IPS DF 6.9 (cell line): ENCODE results near the gene ACTR3C.
"Not testable (repeated sequence)": the region's sequence is repeated elsewhere in the genome, so short reads cannot be mapped to it uniquely, and the experiment has no call there.

Experiments
- DNase-seq: peaks from one replicate; pipeline ENCODE4 v3.0.0-alpha.2; 2013; ENCODE audit warnings: low read depth, low spot score
- H3K27ac ChIP-seq: one replicate; pipeline ENCODE4 v1.5.1; 2013; ENCODE audit warnings: low read length, control low read depth
- H3K27me3 ChIP-seq: 2 replicates; pipeline ENCODE4 v1.6.1; 2013; ENCODE audit warnings: mild to moderate bottlenecking, low read length; ENCODE audit not compliant: control insufficient read depth, insufficient read depth
- H3K36me3 ChIP-seq: 2 replicates; pipeline ENCODE4 v1.6.1; 2013; ENCODE audit warnings: low read length; ENCODE audit not compliant: control insufficient read depth, insufficient read depth
- H3K4me1 ChIP-seq: 2 replicates; pipeline ENCODE4 v1.6.1; 2013; ENCODE audit warnings: low read length; ENCODE audit not compliant: control insufficient read depth, insufficient read depth
- H3K4me3 ChIP-seq: 2 replicates; pipeline ENCODE4 v1.5.1; 2013; ENCODE audit warnings: mild to moderate bottlenecking, low read length
- H3K9me3 ChIP-seq: 2 replicates; pipeline ENCODE4 v1.6.1; 2013; ENCODE audit warnings: low read length, inconsistent platforms; ENCODE audit not compliant: control insufficient read depth, insufficient read depth
- whole genome bisulfite sequencing: extraction: QIAGEN DNeasy Blood & Tissue Kit; methylation state at CpG from one replicate; pipeline ENCODE4 v1.1.7; 2013; ENCODE audit warnings: mixed read lengths, missing lambda C conversion rate; ENCODE audit not compliant: insufficient read length, insufficient coverage; 5-methylcytosine and 5-hydroxymethylcytosine counted together

ACTR3C gene

DNA sequence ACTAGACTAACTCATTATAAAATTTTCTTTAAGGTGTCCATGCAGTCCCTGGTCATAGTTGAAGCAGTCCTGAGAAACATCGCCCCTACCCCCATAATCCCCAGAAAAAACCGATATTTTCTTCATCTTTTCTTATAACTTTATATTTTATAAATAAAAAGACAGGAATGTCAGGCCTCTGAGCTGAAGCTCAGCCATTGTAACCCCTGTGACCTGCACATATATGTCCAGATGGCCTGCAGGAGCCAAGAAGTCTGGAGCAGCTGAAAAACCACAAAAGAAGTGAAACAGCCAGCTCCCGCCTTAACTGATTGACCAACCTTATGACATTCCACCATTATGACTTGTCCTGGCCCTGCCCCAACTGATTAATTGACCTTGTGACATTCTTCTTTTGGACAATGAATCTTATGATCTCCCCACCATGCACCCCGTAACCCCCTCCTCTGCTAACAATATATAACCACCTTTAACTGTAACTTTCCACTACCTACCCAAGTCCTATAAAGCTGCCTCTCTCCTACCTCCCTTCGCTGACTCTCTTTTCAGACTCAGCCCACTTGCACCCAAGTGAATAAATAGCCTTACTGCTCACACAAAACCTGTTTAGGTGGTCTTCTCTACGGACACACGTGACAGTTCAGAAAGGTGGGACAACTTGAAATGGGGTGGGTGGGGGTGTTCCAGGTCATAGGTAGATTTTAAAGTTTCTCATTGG, 10.5 kb downstream of the ACTR3C start:
- WGBS: 100% methylated on average over 1 of the region's 7 CpGs
- not testable (repeated sequence) for H3K36me3 ChIP-seq, H3K27ac ChIP-seq, H3K4me3 ChIP-seq, H3K9me3 ChIP-seq, H3K4me1 ChIP-seq, H3K27me3 ChIP-seq, DNase-seq

- Histone ChIP-seq H3K27ac (no peak overlapping the region), H3K36me3 (no peaks in the 10 kb centered on the region), H3K4me1 (peaks cover 4% of the 10 kb centered on the region; the same call in 1 of the 2 replicates), H3K9me3 (peaks cover 2% of the 10 kb centered on the region), H3K27me3 (peaks cover 1% of the 10 kb centered on the region; the same call in 1 of the 2 replicates), H3K4me3 (no peak overlapping the region)
- no peak for DNase-seq
- WGBS: no CpG with 5 or more reads among the region's 5 CpGs
These were observed 11.6 kb downstream of the ACTR3C start for GRCh38 chr7:150311711-150312110.

GRCh38 chr7:150311146-150311545, 12.2 kb downstream of the ACTR3C start:
- peaks cover 1% of the 10 kb centered on the region; the same call in 1 of the 2 replicates for H3K27me3 ChIP-seq
- WGBS: no CpG with 5 or more reads among the region's 4 CpGs

DNA sequence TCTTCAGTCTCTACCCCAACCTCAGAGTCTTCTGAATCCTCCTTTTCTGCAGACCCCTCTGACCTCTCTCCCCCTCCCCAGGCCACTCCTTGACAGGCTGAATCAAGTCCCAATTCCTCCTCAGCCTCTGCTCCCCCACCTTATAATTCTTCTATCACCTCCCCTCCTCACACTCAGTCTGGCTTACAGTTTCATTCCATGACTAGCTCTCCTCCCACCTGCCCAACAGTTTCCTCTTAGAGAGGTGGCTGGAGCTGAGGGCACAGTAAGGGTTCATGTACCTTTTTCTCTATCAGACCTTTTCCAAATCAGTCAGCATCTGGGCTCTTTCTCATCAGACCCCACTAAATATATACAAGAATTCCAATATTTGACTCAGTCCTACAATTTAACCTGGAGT, 14.8 kb downstream of the ACTR3C start:
- H3K36me3 ChIP-seq: no peaks in the 10 kb centered on the region
- no peak overlapping the region for H3K4me3 ChIP-seq
- H3K27me3 ChIP-seq: peaks cover 1% of the 10 kb centered on the region; the same call in 1 of the 2 replicates
- no peak for DNase-seq
- H3K27ac ChIP-seq: no peak overlapping the region
- H3K9me3 ChIP-seq: peaks cover 2% of the 10 kb centered on the region
- H3K4me1 ChIP-seq: peaks cover 1% of the 10 kb centered on the region; the same call in 1 of the 2 replicates

More at GRCh38 chr7:150311146-150311545, 12.2 kb downstream of the ACTR3C start:
- Histone ChIP-seq H3K36me3 (no peaks in the 10 kb centered on the region), H3K4me3 (no peak overlapping the region), H3K27ac (no peak overlapping the region), H3K4me1 (peaks cover 4% of the 10 kb centered on the region; the same call in 1 of the 2 replicates), H3K9me3 (peaks cover 2% of the 10 kb centered on the region)
- no peak for DNase-seq

DNA sequence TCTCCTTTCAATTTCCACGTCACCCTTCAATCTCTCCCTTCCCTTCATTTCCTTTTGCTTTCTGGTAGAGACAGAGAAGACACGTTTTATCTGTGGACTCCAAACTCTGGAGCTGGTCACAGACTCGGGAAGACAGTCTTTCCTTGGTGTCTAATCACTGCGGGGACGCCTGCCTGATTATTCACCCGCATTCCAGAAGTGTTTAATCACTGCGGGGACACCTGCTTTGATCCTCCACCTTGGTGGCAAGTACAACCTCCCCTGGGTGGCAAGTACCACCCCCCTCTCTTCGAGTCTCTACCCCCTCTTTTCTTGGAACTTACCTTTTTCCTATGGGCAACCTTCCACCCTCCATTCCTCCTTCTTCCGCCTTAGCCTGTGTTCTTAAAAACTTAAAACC, 15.4 kb downstream of the ACTR3C start:
- peaks cover 2% of the 10 kb centered on the region for H3K9me3 ChIP-seq
- WGBS: 100% methylated on average over 1 of the region's 9 CpGs
- H3K36me3 ChIP-seq: no peaks in the 10 kb centered on the region
- H3K27me3 ChIP-seq: peaks cover 1% of the 10 kb centered on the region; the same call in 1 of the 2 replicates
- no peak for DNase-seq
- H3K4me3 ChIP-seq: no peak overlapping the region
- H3K27ac ChIP-seq: no peak overlapping the region
- H3K4me1 ChIP-seq: no peaks in the 10 kb centered on the region; the same call in 1 of the 2 replicates

DNA sequence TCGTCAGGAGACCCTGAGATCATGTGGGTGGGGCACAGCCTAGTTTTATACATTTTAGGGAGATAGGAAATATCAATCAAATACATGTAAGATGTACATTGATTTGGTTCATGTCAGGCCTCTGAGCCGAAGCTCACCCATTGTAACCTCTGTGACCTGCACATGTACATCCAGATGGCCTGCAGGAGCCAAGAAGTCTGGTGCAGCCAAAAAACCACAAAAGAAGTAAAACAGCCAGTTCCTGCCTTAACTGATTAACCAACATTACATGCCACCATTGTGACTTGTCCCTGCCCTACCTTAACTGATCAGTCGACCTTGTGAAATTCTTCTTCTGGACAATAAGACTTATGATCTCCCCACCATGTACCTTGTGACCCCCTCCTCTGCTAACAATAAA, 16.2 kb downstream of the ACTR3C start:
- Histone ChIP-seq H3K4me1 (no peaks in the 10 kb centered on the region), H3K36me3 (no peaks in the 10 kb centered on the region), H3K27ac (no peak overlapping the region), H3K27me3 (peaks cover 1% of the 10 kb centered on the region; the same call in 1 of the 2 replicates), H3K4me3 (no peak overlapping the region), H3K9me3 (peaks cover 2% of the 10 kb centered on the region)
- WGBS: no CpG with 5 or more reads among the region's 3 CpGs
- DNase-seq: no peak

DNA sequence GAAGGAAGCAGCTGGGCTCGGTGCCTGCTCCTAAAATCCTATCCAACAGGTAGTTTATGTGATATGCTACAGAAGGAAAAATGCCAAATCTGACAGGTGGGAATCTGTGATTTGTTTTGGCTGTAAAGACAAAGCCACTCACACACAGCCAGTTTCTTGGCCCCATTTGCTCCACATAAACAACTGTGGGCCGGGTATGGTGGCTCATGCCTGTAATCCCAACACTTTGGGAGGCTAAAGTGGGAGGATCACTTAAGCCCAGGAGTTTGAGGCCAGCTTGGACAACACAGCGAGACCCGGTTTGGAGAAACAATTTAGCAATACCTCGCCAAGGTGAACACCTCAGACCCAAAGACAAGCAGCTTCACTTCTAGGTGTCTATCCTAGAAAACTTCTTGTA, 17.0 kb downstream of the ACTR3C start:
- no CpG with 5 or more reads among the region's 5 CpGs for WGBS
- not testable (repeated sequence) for H3K36me3 ChIP-seq, H3K4me3 ChIP-seq, DNase-seq, H3K9me3 ChIP-seq, H3K27ac ChIP-seq, H3K27me3 ChIP-seq, H3K4me1 ChIP-seq

GRCh38 chr7:150305903-150306284, 17.5 kb downstream of the ACTR3C start:
- H3K27me3 ChIP-seq, H3K4me1 ChIP-seq, DNase-seq, H3K36me3 ChIP-seq, H3K4me3 ChIP-seq, H3K9me3 ChIP-seq, H3K27ac ChIP-seq: not testable (repeated sequence)
- WGBS: no CpG with 5 or more reads among the region's 2 CpGs

GRCh38 chr7:150305259-150305902, 18.0 kb downstream of the ACTR3C start:
- not testable (repeated sequence) for H3K4me3 ChIP-seq, H3K27ac ChIP-seq, H3K27me3 ChIP-seq, H3K4me1 ChIP-seq, H3K9me3 ChIP-seq, DNase-seq, H3K36me3 ChIP-seq
- no CpG with 5 or more reads among the region's 11 CpGs for WGBS

DNA sequence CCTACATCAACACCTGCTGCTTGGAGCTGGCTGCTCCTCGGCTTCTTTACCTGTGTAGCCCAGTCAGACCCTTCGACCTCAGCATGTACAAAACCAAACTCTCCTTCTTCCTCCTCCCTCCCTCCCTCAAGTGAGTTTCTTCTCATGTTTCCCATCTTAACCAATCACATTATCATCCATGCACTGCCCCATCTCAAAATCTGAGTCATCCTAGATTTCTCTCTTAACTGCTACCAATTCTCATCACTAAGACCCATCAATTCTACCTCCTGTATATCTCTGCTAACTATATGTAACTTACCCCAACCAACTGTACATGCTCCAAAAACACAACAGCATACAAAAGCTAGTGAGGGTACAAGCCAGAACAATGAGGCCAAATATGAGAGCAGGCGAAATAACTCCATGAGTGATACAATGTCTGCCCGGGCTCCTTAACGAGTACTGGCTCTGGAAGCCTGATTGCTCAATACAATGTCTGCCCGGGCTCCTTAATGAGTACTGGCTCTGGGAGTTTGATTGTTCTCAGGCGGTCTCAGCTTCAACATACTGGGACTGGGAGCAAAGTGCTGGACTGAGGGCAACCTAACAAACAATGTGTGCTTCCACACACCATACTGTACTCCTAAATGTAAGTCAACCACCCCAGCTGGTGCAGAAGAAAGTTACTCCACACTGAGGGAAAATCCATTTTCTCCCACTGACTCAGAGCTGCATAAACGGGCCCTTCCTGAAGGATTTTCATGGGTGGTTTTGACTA, 18.7 kb downstream of the ACTR3C start:
- H3K27me3 ChIP-seq, H3K9me3 ChIP-seq, H3K4me3 ChIP-seq, H3K36me3 ChIP-seq, H3K27ac ChIP-seq, H3K4me1 ChIP-seq, DNase-seq: not testable (repeated sequence)
- no CpG with 5 or more reads among the region's 8 CpGs for WGBS
